Stimulated activated naive CD8-positive, alpha-beta T cell treated with anti-CD3 and anti-CD28 coated beads, Interleukin-15, Interleukin-2, amounts not matched to agents 100 U/mL and 50 U/mL, for 24 hours (primary cell): Measurements from ENCODE around the gene CYB561D1.
"Not testable (repeated sequence)": the region's sequence is repeated elsewhere in the genome, so short reads cannot be mapped to it uniquely, and the experiment has no call there.

ENCODE experiments used
- ATAC-seq: fragments of 150-1000 bp; cut with Tn5 transposase; one replicate; pipeline ENCODE4 v1.10.0; 2021
- DNase-seq: peaks from one replicate; pipeline ENCODE4 v3.0.0; 2021

Gene CYB561D1, protein sequence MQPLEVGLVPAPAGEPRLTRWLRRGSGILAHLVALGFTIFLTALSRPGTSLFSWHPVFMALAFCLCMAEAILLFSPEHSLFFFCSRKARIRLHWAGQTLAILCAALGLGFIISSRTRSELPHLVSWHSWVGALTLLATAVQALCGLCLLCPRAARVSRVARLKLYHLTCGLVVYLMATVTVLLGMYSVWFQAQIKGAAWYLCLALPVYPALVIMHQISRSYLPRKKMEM

DNA sequence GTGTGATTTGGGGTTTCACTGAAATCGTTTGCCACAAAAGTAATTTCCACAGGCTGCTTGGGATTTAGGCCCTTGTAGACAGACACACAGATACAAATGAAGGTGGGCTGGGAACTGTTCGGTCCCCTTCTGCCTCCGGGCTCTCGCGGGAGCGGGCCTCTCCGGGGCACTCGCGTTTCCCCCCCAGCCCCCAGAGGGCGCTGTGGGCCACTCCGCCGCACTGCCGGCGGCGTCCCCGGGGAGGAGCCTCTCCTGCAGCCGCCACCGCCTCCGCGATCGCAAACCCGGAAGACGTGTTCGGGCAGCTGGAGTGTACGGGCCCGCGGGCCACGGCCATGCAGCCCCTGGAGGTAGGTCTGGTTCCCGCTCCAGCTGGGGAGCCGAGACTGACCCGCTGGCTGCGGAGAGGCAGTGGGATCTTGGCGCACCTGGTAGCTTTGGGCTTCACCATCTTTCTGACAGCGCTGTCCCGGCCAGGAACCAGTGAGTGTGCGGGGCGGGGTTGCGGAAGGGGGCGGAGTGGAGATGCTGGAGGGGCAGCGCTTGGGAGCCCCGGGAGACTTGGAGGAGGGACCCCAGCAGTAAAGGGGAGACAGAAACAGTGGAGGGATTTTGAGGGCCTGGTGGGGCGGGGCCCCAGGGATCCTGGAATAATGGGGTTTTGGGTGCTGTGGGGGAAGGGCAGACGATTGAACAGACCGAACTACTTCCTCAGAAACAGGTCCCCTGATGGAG, at the start of gene CYB561D1:
TSS of gene CYB561D1 (plus strand) at position 290 of the 735 bp plus-strand sequence. CDS start at position 336, 46 bp downstream.
- ATAC-seq (peak; percentile 91), DNase-seq (peak; percentile 94)

DNA sequence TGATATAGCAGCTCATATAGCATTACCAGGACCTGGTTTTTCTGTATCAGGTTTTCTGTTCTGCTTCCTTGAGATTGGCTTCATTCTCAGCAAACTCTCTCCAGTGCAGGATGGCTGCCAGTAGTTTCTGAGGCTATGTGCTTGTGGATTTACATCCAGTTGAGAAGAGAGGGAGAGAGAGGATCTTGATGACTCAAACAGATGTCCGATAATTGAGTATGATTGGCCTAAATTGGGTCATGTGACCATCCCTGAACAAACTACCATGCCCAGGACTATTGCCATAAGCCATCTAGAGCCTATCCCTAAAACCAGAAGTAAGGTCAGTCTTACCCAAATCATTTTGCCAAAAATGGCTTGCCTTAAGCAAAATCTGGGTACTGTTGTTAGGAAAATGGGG, 49.5 kb upstream of the CYB561D1 start:
- ATAC-seq (no peak), DNase-seq (no peak)

DNA sequence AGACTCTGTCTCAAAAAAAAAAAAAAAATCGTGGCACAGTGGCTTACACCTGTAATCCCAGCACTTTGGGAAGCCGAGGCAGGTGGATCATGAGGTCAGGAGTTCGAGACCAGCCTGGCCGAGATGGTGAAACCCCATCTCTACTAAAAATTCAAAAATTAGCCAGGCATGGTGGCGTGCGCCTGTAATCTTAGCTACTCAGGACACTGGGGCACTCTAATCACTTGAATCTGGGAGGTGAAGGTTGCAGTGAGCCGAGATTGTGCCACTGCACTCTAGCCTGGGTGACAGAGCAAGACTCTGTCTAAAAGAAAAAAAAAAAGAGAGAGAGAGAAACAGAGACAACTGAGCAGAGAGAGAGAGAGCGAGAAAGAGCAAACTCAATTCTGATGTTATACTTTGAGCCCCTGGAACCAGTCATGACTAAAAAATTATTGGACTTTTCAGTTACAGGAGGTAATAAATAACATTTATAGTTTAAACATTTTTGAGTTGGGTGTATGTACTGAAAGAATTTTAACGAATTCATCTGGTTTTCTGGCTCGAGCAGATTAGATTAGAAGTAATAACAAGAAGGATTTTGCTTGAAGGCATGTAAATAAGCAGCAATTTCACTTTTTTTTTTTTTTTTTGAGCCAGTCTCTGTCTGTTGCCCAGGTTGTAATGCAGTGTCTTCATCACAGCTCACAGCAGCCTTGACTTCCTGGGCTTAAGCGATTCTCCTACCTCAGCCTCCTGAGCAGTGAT, 47.8 kb upstream of the CYB561D1 start:
- ATAC-seq, DNase-seq: not testable (repeated sequence)

DNA sequence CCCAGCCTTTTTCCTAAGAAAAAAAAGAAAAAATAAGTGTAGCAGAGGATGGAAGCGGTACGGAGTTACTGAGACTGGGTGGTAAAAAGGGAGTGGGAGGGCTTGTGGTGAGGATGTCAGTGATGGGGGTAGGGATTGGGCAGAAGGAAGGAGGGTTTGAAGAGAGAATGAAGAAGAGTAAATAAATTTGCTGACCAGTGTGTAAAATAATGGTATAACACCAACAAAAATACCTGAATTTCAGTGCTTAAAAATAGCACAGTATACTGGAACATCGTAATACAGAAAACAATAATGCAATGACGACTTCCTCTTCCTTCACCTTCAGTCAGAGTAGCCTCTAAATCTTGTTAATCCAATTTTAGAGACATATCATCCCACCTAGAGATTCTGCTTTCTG, 46.4 kb upstream of the CYB561D1 start:
- ATAC-seq, result no peak

DNA sequence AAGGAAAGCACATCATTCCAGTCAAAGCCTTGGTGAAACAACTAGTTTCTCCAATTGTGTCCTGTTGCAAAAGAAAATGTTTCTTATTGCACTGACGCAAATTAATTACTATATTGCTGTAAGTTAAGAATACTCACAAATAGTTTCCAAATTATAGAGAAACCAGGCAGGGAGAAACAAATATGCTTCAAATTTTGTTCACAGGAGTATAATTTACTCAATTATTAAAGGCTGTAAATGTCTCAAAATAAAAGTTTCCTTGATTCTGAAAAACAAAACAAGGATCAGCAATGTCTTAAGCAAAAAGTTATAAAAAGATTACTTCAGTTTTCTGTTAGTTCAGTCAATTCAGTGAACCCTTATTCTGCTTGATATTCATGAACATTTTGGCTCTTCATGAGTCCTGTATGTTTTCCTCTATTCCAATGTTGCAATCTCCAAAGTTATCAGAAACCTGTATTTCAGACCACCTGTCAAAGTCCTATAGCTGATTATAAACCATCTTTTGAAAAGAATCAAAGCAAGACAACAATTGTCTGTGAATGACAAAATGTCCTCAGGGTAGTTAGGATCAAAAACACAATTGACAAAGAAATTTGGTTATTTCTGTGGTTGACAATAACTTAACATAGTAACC, 39.3 kb upstream of the CYB561D1 start:
- ATAC-seq, result no peak
- DNase-seq, result no peak

More for the DNA sequence above, 46.4 kb upstream of the CYB561D1 start:
- no peak for DNase-seq

DNA sequence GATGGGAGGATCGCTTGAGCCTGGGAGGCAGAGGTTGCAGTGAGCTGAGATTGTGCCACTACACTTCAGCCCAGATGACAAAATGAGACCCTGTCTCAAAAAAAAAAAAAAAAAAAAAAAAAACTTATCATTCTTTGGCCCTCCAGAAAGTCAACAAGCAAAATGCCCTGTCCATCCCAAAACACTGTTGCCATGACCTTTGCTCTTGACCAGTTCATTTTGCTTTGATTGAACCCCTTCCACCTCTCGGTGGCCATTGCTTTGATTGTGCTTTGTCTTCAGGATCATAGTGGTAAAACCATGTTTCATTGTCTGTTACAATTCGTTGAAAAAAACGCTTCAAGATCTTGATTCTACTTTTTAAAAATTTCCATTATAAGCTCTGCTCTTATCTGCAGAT, 36.1 kb upstream of the CYB561D1 start:
- DNase-seq (no peak), ATAC-seq (no peak)

DNA sequence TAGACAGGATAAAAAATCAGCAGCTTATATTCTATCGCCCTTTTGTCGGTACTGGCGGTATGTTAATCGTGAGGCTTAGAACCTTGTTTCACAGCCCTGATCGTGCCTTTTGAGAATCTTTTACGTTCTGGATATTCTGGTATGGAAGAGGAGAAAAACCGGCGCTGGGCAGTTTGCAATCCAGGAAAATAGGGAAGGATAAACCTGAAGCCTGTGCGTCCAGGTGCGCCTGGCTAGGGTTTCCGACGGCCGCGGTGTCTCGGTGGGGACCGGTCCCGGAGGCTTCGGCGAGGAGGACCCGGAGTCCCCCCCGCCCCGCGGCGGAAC, 27.8 kb upstream of the CYB561D1 start:
- ATAC-seq, result no peak
- DNase-seq, result no peak

DNA sequence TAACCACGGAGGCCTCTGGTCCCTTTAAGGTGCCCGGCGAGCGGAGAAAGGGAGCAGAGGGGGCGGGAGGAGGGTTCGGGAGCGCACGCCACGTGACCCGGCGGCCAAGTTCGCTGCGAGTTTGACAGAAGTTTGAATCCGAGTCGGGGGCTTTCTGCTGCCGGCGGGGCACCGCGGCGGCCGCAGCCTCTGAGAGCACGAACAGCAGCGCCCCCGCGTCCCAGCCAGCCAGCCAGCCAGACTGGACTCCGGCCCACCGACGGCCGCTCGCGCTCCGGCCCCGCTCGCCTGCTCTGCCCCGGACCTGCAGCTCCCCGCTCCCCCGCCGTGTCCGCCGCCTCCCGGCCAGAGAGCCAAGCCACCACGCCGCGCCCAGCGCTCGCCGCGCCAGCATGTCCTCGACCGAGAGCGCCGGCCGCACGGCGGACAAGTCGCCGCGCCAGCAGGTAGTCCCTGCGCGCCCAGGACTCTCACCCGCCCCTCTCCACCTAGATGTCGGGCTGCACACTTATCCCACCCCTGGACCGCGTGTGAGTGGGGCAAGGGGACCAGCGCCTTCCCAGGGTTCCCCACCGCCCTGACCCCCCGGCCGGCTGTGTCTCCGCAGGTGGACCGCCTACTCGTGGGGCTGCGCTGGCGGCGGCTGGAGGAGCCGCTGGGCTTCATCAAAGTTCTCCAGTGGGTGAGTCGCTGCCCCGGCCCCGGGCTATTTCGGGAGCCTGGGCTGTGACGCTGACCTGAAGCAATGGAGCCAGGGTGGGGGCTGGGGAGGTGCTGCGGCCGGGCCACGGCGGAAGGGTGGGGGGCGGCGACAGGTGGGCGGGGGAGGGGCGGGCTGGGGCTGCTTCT, 27.2 kb upstream of the CYB561D1 start, which contains the start of gene SYPL2:
TSS of gene SYPL2 (plus strand) at position 95 of the 849 bp plus-strand sequence. CDS start at position 393, 298 bp downstream.
- DNase-seq (peak; percentile 29), ATAC-seq (peak; percentile 43)

DNA sequence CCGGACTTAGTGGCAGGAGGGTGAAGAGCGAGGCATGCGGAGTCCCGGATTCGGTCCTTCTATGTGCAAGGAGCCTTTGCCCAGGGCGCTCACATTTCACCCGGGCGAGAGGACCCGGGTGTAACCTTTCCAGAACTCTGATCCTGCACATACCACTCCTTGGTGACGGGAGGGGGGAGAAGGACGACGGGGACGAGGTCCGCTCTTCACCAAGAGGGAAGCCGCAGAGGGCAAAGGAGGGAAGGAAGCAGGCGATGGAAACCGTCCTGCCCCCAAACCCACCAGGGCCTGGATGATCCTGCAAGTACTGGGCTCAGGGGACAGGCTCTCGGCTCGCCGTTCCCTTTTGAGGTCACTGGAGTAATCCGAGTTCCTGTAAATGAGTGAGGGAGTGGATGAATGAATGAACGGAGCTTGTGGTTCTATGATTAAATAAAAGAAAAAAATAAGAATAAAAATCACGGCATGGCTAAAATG, 26.6 kb upstream of the CYB561D1 start:
- no peak for ATAC-seq
- DNase-seq, result no peak

DNA sequence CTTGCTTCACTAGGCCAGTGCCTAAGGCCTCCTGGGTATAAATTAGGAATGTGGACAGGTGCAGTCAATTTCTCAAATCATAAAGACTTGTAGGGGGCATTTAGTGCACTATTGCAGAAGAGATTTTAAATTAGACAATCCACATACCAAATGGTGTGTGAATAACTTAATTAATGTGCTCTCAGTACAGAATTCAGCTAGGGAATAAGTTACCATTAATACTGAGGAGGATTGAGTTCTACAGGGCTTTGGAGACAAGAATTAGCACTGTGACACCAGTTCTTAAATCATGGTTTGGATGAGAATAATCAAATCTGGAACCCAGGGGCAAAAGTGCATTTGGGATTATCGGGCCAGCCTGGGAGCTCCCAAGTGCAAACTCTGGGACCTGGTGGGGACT, 25.8 kb upstream of the CYB561D1 start:
- DNase-seq, result no peak

DNA sequence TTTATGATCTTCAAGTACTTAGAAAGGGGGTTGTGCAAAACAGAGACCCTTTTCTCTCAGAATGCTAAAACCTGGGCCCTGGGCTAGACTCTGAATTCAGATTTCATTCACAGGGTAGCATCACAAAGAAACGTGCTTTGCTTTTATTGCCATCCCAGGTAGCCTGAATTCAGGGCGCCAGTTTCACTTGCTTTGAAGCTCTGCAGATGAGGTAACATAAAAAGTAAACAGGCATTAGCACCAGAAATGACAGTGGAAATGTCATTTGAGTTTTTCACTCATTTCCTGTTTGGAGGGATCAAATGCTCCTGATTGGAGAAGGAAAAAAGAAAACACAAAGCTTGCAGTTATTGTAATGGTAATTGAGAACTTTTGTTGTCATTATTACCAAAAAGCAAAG, 25.0 kb upstream of the CYB561D1 start:
- ATAC-seq, result no peak
- no peak for DNase-seq

More for the DNA sequence above, 25.8 kb upstream of the CYB561D1 start:
- no peak for ATAC-seq

DNA sequence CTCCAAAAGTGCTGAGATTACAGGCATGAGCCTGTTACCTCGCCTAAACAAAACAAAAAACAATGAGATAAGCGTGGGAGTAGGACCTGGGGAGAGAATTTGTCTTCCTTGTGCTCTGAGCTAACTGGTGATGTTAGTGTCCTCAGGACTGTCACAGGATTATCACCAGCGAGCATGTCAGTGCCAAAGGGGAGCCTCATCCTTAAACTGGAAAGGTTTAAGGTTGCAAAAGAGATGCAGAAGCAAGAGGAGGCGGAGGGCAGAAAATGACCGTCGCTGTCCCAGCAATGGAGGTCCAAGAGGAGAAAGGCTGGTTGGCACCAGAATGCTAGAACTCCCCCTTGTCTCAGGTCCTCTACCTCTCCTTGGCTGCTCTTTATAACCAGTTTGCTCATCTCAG, 23.6 kb upstream of the CYB561D1 start:
- ATAC-seq, result no peak

DNA sequence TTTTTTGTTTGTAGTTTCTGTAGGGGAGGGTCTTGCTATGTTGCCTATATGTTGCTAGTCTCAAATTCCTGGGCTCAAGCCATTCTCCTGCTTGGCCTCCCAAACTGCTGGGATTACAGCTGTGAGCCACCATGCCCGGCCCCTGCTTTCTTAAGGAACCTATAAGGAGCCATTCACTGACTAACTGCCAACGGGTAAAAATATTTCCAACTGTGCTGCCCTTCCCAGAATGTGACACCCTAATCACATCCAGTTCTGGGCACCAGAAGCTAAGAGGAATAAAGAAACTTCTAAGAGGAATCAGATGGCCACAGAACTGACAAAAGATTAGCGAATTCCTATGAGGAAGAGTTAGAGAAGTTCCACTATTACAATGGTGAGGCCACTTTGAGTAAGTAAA, 21.1 kb upstream of the CYB561D1 start:
- DNase-seq, result no peak
- no peak for ATAC-seq

More for the DNA sequence above, 23.6 kb upstream of the CYB561D1 start:
- DNase-seq, result no peak

DNA sequence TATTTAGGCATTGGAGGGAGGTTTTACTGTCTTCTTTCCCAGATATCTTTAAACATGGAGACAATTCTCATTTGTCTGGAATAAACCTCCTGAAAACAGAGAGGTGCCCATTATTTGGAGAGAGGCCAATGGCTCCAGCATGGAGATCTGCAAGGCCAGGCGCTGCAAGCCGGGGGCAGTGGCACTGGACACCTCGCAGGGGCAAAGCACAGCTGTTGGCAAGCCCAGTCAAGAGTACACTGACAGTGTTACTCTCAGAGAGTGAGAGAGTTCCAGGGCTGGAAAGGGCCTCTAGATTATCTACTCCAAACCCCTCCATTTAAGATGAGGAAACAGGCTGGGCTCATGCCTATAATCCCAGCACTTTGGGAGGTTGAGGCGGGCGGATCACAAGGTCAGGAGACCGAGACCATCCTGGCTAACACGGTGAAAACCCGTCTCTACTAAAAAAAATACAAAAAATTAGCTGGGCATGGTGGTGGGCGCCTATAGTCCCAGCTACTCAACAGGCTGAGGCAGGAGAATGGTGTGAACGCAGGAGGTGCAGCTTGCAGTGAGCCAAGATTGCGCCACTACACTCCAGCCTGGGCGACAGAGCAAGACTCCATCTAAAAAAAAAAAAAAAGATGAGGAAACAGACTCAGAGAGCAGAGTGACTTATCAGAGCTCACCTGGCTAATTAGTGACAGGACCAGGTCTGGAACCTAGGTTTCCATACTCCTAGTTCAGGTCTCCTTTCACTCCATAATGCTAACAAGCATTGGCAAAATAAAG, 20.4 kb upstream of the CYB561D1 start:
- DNase-seq, ATAC-seq: not testable (repeated sequence)

DNA sequence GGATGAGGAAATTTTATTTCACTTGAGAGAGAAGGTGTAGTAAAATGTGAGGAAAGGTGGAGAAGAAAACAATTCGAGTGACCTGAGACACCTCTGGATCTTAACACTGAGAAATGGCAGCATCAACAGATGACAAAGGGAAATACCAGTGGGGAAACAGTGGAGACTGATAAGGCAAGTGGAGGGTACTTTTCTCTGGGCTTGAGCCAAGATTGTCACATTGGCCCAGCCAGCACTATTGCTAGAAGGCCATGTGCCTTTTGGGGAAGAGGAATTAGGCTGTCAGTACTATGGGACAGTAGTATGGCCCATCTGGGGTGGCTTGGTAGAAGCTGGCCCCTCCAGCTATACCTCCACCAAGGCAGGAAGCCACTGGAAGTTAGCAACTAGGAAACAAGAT, 19.2 kb upstream of the CYB561D1 start:
- DNase-seq, result no peak
- ATAC-seq, result no peak

DNA sequence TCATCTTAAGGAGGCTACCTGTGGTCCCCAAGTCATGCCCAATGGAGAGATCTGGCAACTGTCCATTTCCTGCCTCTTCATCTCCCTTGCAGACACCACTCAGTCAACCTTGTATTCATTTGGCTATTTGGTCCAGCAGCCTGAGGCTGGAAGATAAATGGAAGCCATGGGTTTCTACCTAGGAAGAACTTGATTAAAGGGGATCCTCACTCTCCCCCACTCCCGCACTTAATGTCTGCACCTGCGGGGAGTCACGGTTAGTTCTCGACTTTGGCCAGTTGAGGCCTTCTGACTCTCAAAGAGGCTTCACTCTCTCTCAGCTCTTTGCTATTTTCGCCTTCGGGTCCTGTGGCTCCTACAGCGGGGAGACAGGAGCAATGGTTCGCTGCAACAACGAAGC, 18.6 kb upstream of the CYB561D1 start:
- ATAC-seq (no peak), DNase-seq (no peak)

DNA sequence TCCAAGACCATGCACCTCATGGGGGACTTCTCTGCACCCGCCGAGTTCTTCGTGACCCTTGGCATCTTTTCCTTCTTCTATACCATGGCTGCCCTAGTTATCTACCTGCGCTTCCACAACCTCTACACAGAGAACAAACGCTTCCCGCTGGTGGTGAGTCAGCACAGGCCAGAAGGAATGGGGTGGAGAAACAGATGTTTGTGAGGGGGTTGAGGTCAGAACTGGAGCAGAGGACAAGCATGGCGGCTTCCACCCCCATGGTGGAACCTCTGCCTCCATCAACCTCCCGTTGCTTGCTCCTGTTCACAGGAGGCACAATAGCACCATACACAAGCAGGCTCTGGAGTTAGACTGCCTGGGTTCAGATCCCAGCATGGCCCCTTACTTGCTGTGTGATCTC, 17.1 kb upstream of the CYB561D1 start:
- ATAC-seq (no peak), DNase-seq (no peak)

DNA sequence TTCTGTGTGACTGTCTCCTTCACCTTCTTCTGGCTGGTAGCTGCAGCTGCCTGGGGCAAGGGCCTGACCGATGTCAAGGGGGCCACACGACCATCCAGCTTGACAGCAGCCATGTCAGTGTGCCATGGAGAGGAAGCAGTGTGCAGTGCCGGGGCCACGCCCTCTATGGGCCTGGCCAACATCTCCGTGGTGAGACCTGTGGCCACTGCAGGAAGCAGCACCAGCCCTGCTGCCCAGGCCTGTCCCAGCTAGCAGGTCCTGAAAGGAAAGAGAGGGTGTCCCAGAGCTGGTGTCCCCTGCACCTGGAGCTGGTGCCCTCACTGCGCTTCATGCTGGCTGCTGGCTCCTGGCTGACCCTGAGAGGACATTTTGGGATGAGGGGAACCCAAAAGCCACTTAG, 16.1 kb upstream of the CYB561D1 start:
- ATAC-seq, result no peak
- no peak for DNase-seq

DNA sequence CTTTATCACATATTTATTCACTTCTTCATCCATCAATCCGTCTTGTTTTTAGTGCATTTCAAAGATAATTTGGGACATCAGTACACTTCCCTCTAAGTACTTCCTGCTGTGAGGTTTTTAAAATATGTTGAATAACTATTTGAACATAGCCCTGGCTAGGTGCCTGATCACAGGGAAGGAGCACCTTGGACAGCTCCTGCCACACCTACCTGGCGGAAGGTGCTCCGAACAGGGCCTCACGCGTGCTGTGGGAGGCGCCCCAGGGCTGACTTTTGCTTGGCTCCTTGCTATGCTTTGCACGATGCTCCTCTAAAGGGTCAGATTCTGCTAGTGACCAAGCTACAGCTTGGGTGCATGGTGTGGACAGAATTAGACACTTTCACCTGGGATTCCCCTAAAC, 15.1 kb upstream of the CYB561D1 start:
- ATAC-seq (no peak), DNase-seq (no peak)

DNA sequence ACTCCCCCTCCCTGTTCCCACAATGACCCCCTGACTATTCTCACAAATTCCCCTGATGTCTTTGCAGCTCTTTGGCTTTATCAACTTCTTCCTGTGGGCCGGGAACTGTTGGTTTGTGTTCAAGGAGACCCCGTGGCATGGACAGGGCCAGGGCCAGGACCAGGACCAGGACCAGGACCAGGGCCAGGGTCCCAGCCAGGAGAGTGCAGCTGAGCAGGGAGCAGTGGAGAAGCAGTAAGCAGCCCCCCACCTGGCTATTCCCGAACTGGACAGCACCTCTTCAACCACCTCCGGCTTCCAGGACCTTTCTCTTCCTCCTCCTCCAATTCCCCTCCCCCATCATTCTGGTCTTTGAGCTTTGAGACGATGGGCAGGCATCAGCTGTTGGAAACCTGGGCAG, 14.6 kb upstream of the CYB561D1 start:
- no peak for ATAC-seq
- DNase-seq, result no peak

DNA sequence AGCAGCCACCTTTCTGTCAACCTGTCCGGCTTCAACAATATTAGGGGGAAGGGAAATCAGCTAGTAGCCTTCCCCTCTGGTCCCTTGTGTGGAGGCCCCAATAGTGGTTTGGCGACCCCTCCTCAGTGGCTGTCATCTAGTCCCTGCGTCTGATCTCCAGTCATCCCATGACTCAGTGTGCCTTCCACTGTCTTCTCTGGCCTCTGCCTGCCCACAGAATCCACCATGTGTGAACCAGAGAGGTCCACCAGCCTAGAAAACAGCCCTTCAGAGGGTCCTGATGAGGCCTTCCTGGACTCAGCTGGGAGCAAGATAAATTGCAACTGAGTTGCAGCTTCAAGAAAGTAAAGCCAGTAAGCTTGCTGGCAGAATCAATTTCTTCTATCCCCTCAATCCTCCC, 14.0 kb upstream of the CYB561D1 start:
- no peak for ATAC-seq

More for the DNA sequence above, 14.0 kb upstream of the CYB561D1 start:
- no peak for DNase-seq
